GM21619 (cell line): ENCODE data around the gene DENND11.
"Not testable (repeated sequence)": the region's sequence is repeated elsewhere in the genome, so short reads cannot be mapped to it uniquely, and the experiment has no call there.

ENCODE experiments used
- ATAC-seq: cut with Tn5 transposase; IDR thresholded peaks from one replicate; pipeline ENCODE4 v1.9.1; 2021; ENCODE audit not compliant: unreplicated experiment

Gene DENND11

GRCh38 chr7:141708351-141708750 lies 6.4 kb upstream of the DENND11 start, which contains the start of gene WEE2:
Gene WEE2 (plus strand): TSS chr7:141708353. CDS start chr7:141708759, 406 bp downstream.
- ATAC-seq = no peak

- ATAC-seq = no peak
Observed at GRCh38 chr7:141706239-141707064, 4.5 kb upstream of the DENND11 start.

GRCh38 chr7:141704741-141705140 lies 2.8 kb upstream of the DENND11 start:
- no peak for ATAC-seq

GRCh38 chr7:141704112-141704511 lies 2.1 kb upstream of the DENND11 start:
- no peak for ATAC-seq

GRCh38 chr7:141702892-141703291 lies 926 bp upstream of the DENND11 start:
- no peak for ATAC-seq

GRCh38 chr7:141701489-141702046 lies 398 bp downstream of the DENND11 start:
- peak; percentile 84 for ATAC-seq

- no peak for ATAC-seq
Observed at GRCh38 chr7:141700848-141701371, 1.1 kb downstream of the DENND11 start.

GRCh38 chr7:141700296-141700847 lies 1.6 kb downstream of the DENND11 start:
- no peak for ATAC-seq

- no peak for ATAC-seq
Observed at GRCh38 chr7:141699860-141700259, 2.1 kb downstream of the DENND11 start.

GRCh38 chr7:141698247-141699015 lies 3.5 kb downstream of the DENND11 start:
- no peak for ATAC-seq

GRCh38 chr7:141697211-141697871 lies 4.6 kb downstream of the DENND11 start:
- ATAC-seq = no peak

- no peak for ATAC-seq
Observed at GRCh38 chr7:141696348-141696747, 5.6 kb downstream of the DENND11 start.

GRCh38 chr7:141695803-141696289 lies 6.1 kb downstream of the DENND11 start:
- ATAC-seq = no peak

- ATAC-seq = no peak
Observed at GRCh38 chr7:141693082-141693481, 8.9 kb downstream of the DENND11 start.

GRCh38 chr7:141691961-141692360 lies 10.0 kb downstream of the DENND11 start:
- ATAC-seq = no peak

- ATAC-seq = no peak
Observed at GRCh38 chr7:141691540-141691939, 10.4 kb downstream of the DENND11 start.

GRCh38 chr7:141689072-141689825 lies 12.7 kb downstream of the DENND11 start:
- not testable (repeated sequence) for ATAC-seq

GRCh38 chr7:141688043-141688442 lies 13.9 kb downstream of the DENND11 start:
- no peak for ATAC-seq

- no peak for ATAC-seq
Observed at GRCh38 chr7:141686670-141687069, 15.3 kb downstream of the DENND11 start.

- ATAC-seq = no peak
Observed at GRCh38 chr7:141686074-141686473, 15.9 kb downstream of the DENND11 start.
